Hepatocyte (in vitro differentiated cells): Measurements from ENCODE around the gene ZBTB25. TPM values are rescaled to one million over a fixed set of nuclear protein-coding genes. Genes with fewer than 3 reads are reported as not detected.
A peak's percentile ranks its signal among the peaks of the same experiment; 100 is the strongest.

Experiments used
- DNase-seq: peaks from one replicate; pipeline ENCODE4 v3.0.0-alpha.2; 2016; ENCODE audit warnings: low spot score
- H2AFZ ChIP-seq: fragments of 200-600 bp; sonication (generic); 2 replicates; pipeline ENCODE4 v1.6.0; 2016; ENCODE audit warnings: antibody characterized with exemption, mild to moderate bottlenecking
- H3K27ac ChIP-seq: fragments of 200-600 bp; sonication (generic); 2 replicates; pipeline ENCODE4 v1.5.1; 2016; ENCODE audit warnings: mild to moderate bottlenecking
- H3K27me3 ChIP-seq: fragments of 200-600 bp; sonication (generic); 2 replicates; pipeline ENCODE4 v1.6.1; 2016
- H3K36me3 ChIP-seq: fragments of 200-600 bp; sonication (generic); replicated peaks from 2 replicates; pipeline ENCODE4 v1.5.1; 2016; ENCODE audit warnings: low read depth; ENCODE audit not compliant: insufficient read depth
- H3K4me1 ChIP-seq: fragments of 200-600 bp; sonication (generic); 2 replicates; pipeline ENCODE4 v1.5.1; 2016; ENCODE audit warnings: mild to moderate bottlenecking, moderate library complexity; ENCODE audit not compliant: insufficient read depth
- H3K4me2 ChIP-seq: fragments of 200-600 bp; sonication (generic); 2 replicates; pipeline ENCODE4 v1.6.0; 2016
- H3K4me3 ChIP-seq: fragments of 200-600 bp; sonication (generic); 2 replicates; pipeline ENCODE4 v1.5.1; 2016; ENCODE audit warnings: mild to moderate bottlenecking
- H3K79me2 ChIP-seq: fragments of 200-600 bp; sonication (generic); 2 replicates; pipeline ENCODE4 v1.6.0; 2017; ENCODE audit warnings: mild to moderate bottlenecking
- H3K9me2 ChIP-seq: fragments of 200-600 bp; sonication (generic); replicated peaks from 2 replicates; pipeline ENCODE4 v1.6.0; 2017; ENCODE audit warnings: mild to moderate bottlenecking; ENCODE audit not compliant: insufficient read depth
- H3K9me3 ChIP-seq: fragments of 200-600 bp; sonication (generic); 2 replicates; pipeline ENCODE4 v1.5.1; 2016; ENCODE audit warnings: low read depth, mild to moderate bottlenecking
- H4K20me1 ChIP-seq: fragments of 200-600 bp; sonication (generic); 2 replicates; pipeline ENCODE4 v1.6.0; 2016; ENCODE audit warnings: mild to moderate bottlenecking; ENCODE audit not compliant: insufficient read depth, poor library complexity, severe bottlenecking
- CTCF ChIP-seq: fragments of 200-600 bp; sonication (generic); IDR thresholded peaks from 2 replicates; pipeline ENCODE4 v1.5.1; 2016; ENCODE audit warnings: antibody characterized with exemption, mild to moderate bottlenecking; ENCODE audit not compliant: poor library complexity
- EZH2 ChIP-seq: fragments of 200-600 bp; sonication (generic); IDR thresholded peaks from 2 replicates; pipeline ENCODE4 v1.6.1; 2016; ENCODE audit warnings: antibody characterized with exemption, mild to moderate bottlenecking, borderline replicate concordance
- EZH2phosphoT487 ChIP-seq: fragments of 200-600 bp; sonication (generic); IDR thresholded peaks from one replicate; pipeline ENCODE4 v1.6.1; 2018; ENCODE audit warnings: antibody characterized with exemption, mild to moderate bottlenecking, low read depth, moderate library complexity; ENCODE audit not compliant: unreplicated experiment, severe bottlenecking
- WGBS: methylation state at CpG from one replicate; pipeline ENCODE4 v1.1.6; 2016; ENCODE audit warnings: low lambda C conversion rate; ENCODE audit errors: missing lambda C conversion rate; 5-methylcytosine and 5-hydroxymethylcytosine counted together
- polyA plus RNA-seq: library from polyadenylated mRNA; unstranded; fragments of >200 nt; fragmentation: Nextera tagmentation; extraction: Ambion mirVana; gene quantifications from 2 replicates; pipeline ENCODE4 v1.2.1, GENCODE V29; 2016
- total RNA-seq: library from RNA; depleted of rRNA; stranded (reverse); fragments of >200 nt; gene quantifications from 2 replicates; pipeline ENCODE4 v1.2.3, GENCODE V29; 2014

Gene ZBTB25
- total and polyA plus RNA-seq, 2 experiments from 2014 or later, result 7.0 to 8.4 TPM

GRCh38 chr14:64491637-64492036 is 12.0 kb downstream of the ZBTB25 start:
- Histone ChIP-seq H3K9me3 (no peaks in the 10 kb centered on the region), H3K4me2 (no peak overlapping the region), H4K20me1 (no peaks in the 10 kb centered on the region), H3K4me1 (peaks cover 2% of the 10 kb centered on the region), H3K27ac (no peak overlapping the region), H3K4me3 (no peak overlapping the region), H3K27me3 (no peaks in the 10 kb centered on the region), H3K36me3 (no peaks in the 10 kb centered on the region), H3K9me2 (no peaks in the 10 kb centered on the region), H3K79me2 (peaks cover 13% of the 10 kb centered on the region), H2AFZ (no peak overlapping the region)
- no peak for DNase-seq
- 91% methylated on average over 2 of the region's 2 CpGs for WGBS
- TF ChIP-seq CTCF (no peak), EZH2 (no peak), EZH2phosphoT487 (no peak)

GRCh38 chr14:64488590-64489099 is 15.0 kb downstream of the ZBTB25 start:
- DNase-seq, result no peak
- WGBS, result 97% methylated on average over 5 of the region's 5 CpGs
- H4K20me1 ChIP-seq, result no peaks in the 10 kb centered on the region
- H2AFZ ChIP-seq, result no peak overlapping the region
- H3K36me3 ChIP-seq, result no peaks in the 10 kb centered on the region
- no peak for TF ChIP-seq EZH2
- no peak for TF ChIP-seq CTCF
- TF ChIP-seq EZH2phosphoT487, result no peak
- no peaks in the 10 kb centered on the region for H3K4me1 ChIP-seq
- H3K79me2 ChIP-seq, result peaks cover 9% of the 10 kb centered on the region
- no peak overlapping the region for H3K4me2 ChIP-seq
- no peaks in the 10 kb centered on the region for H3K9me3 ChIP-seq
- H3K4me3 ChIP-seq, result no peak overlapping the region
- H3K27ac ChIP-seq, result no peak overlapping the region
- H3K9me2 ChIP-seq, result no peaks in the 10 kb centered on the region
- H3K27me3 ChIP-seq, result no peaks in the 10 kb centered on the region

- Histone ChIP-seq H3K36me3 (no peaks in the 10 kb centered on the region), H3K79me2 (no peaks in the 10 kb centered on the region), H2AFZ (no peak overlapping the region), H3K27me3 (no peaks in the 10 kb centered on the region), H3K4me2 (no peak overlapping the region), H3K9me2 (no peaks in the 10 kb centered on the region), H3K4me1 (no peaks in the 10 kb centered on the region), H3K4me3 (no peak overlapping the region), H4K20me1 (no peaks in the 10 kb centered on the region), H3K27ac (no peak overlapping the region), H3K9me3 (no peaks in the 10 kb centered on the region)
- TF ChIP-seq EZH2, result no peak
- peak; percentile 58 for TF ChIP-seq CTCF
- no peak for TF ChIP-seq EZH2phosphoT487
- no peak for DNase-seq
Measured at GRCh38 chr14:64478634-64479250, 24.9 kb downstream of the ZBTB25 start.

- DNase-seq, result no peak
- Histone ChIP-seq H3K9me2 (no peaks in the 10 kb centered on the region), H3K27me3 (no peaks in the 10 kb centered on the region), H2AFZ (no peak overlapping the region), H4K20me1 (no peaks in the 10 kb centered on the region), H3K4me1 (no peaks in the 10 kb centered on the region), H3K4me2 (no peak overlapping the region), H3K36me3 (no peaks in the 10 kb centered on the region), H3K27ac (no peak overlapping the region), H3K4me3 (no peak overlapping the region), H3K79me2 (no peaks in the 10 kb centered on the region), H3K9me3 (no peaks in the 10 kb centered on the region)
- WGBS, result 96% methylated on average over 8 of the region's 8 CpGs
- no peak for TF ChIP-seq CTCF
- TF ChIP-seq EZH2phosphoT487, result no peak
- no peak for TF ChIP-seq EZH2
Measured at GRCh38 chr14:64476438-64476837, 27.2 kb downstream of the ZBTB25 start.
